ENCODE results near the gene THY1. TPM values are rescaled to one million over a fixed set of nuclear protein-coding genes. Genes with fewer than 3 reads are reported as not detected.

Gene THY1
- total and polyA plus RNA-seq, 9 of the 15 experiments (the other 6 are each of a cell fraction or from before 2014, with no cell fraction given): 0.07 to 0.40 (median 0.16) TPM; not detected in 5

- Histone ChIP-seq H3K27ac (ENCODE audit: extremely low read depth, low read depth, low read length) (no peak overlapping the region), H3K4me2 (ENCODE audit: insufficient read depth, low read length) (no peak overlapping the region), H3K4me3 (no peak overlapping the region), H3K36me3 (ENCODE audit: control insufficient read depth, insufficient read depth, low read length) (no peaks in the 10 kb centered on the region), H3K9me3 (replicated peaks; ENCODE audit: control insufficient read depth, insufficient read depth, low read depth, low read length) (no peaks in the 10 kb centered on the region), H2AFZ (ENCODE audit: low read depth, low read length) (no peak overlapping the region), H3K4me1 (replicated peaks in 1 of 2; ENCODE audit: control insufficient read depth in 2 of 2, insufficient read depth in 2 of 2, low read length in 2 of 2) (peaks cover 0 to 4% of the 10 kb centered on the region in 2 experiments; a peak in 2 of 5 replicates), H3K79me2 (ENCODE audit: control insufficient read depth, insufficient read depth, low read length) (no peaks in the 10 kb centered on the region), H4K20me1 (replicated peaks; ENCODE audit: control insufficient read depth, insufficient read depth, low read length) (no peaks in the 10 kb centered on the region), H3K27me3 (ENCODE audit: control insufficient read depth in 2 of 2, insufficient read depth in 2 of 2, low read length in 2 of 2) (no peaks in the 10 kb centered on the region), H3K9ac (ENCODE audit: insufficient read depth in 1 of 2, low read depth in 2 of 2, low read length in 2 of 2) (no peak overlapping the region; a peak in 1 of 4 replicates), H3K9me1 (ENCODE audit: control insufficient read depth, insufficient read depth, low read length) (no peaks in the 10 kb centered on the region)
- WGBS (ENCODE audit: insufficient coverage, low coverage, missing lambda C conversion rate): 13% methylated on average over 3 of the region's 3 CpGs
- BruUV-seq (replicated peaks): no TSS peak
- in situ Hi-C loops (cut with MboI): no loop called here
- no peak for FAIRE-seq
- no peak for DNase-seq (ENCODE audit: extremely low read depth in 1 of 4, low spot score in 3 of 4)
- ChIA-PET POLR2A (interaction anchor here (0.6 kb wide), 1 partner anchor 146 kb away, joined by 3 read pairs; no protein-coding TSS in a partner anchor), CTCF (ENCODE audit: low intra/inter-chr PET ratio) (no interaction called here)
- intact Hi-C loops (cut with micrococcal nuclease): no loop called here
- no peak for ATAC-seq
- no peak for TF ChIP-seq XRCC3 (IDR thresholded peaks at IDR 0.05)
- TF ChIP-seq TEAD1 (CRISPR knock-in tag; IDR thresholded peaks at IDR 0.05): no peak
- TF ChIP-seq ZNF124 (CRISPR knock-in tag; IDR thresholded peaks at IDR 0.05): no peak
- TF ChIP-seq SREBF2 (CRISPR knock-in tag; IDR thresholded peaks at IDR 0.05): no peak
- no peak for TF ChIP-seq CUX1 (CRISPR knock-in tag; IDR thresholded peaks at IDR 0.05)
- TF ChIP-seq THRB (CRISPR knock-in tag; conservative IDR thresholded peaks at IDR 0.05): no peak
- no peak for TF ChIP-seq ZBTB11 (CRISPR knock-in tag; IDR thresholded peaks at IDR 0.05)
- no peak for TF ChIP-seq RFX1 (IDR thresholded peaks at IDR 0.05)
These were observed 46.5 kb upstream of the THY1 start for GRCh38 chr11:119469506-119469905.
